Astrocyte (in vitro differentiated cells and primary cell): ENCODE data around the gene NIPSNAP2. TPM values are rescaled to one million over a fixed set of nuclear protein-coding genes. Genes with fewer than 3 reads are reported as not detected.
A peak's percentile ranks its signal among the peaks of the same experiment; 100 is the strongest.
"Not testable (repeated sequence)": the region's sequence is repeated elsewhere in the genome, so short reads cannot be mapped to it uniquely, and the experiment has no call there.

Experiments
- DNase-seq: peaks from one replicate; pipeline ENCODE4 v3.0.0-alpha.2; 2010; ENCODE audit warnings: low read depth
- FAIRE-seq: peaks from 2 replicates; lab custom pipeline; 2011; peaks lifted over from hg19 to GRCh38; lab: Jason Lieb, UNC
- H2AFZ ChIP-seq: 2 replicates; pipeline ENCODE4 v1.6.0; 2012; ENCODE audit warnings: low read depth, low read length, inconsistent platforms
- H3K27ac ChIP-seq: 2 replicates; pipeline ENCODE4 v1.5.1; 2011; ENCODE audit warnings: low read depth, low read length, inconsistent platforms
- H3K27me3 ChIP-seq: 2 replicates; pipeline ENCODE4 v1.6.0; 2011; ENCODE audit warnings: low read length, inconsistent platforms; ENCODE audit not compliant: insufficient read depth
- H3K36me3 ChIP-seq: 2 replicates; pipeline ENCODE4 v1.5.1; 2011; ENCODE audit warnings: low read length, inconsistent platforms; ENCODE audit not compliant: insufficient read depth
- H3K4me1 ChIP-seq: 2 replicates; pipeline ENCODE4 v1.5.1; 2011; ENCODE audit warnings: low read length, inconsistent platforms; ENCODE audit not compliant: insufficient read depth
- H3K4me2 ChIP-seq: 2 replicates; pipeline ENCODE4 v1.6.0; 2012; ENCODE audit warnings: low read length, inconsistent platforms
- H3K4me3 ChIP-seq: 2 replicates; pipeline ENCODE4 v1.5.1; 2011; ENCODE audit warnings: low read depth, mild to moderate bottlenecking, low read length, inconsistent platforms; ENCODE audit not compliant: insufficient read depth
- H3K79me2 ChIP-seq: 2 replicates; pipeline ENCODE4 v1.6.0; 2012; ENCODE audit warnings: mild to moderate bottlenecking, low read length, inconsistent platforms; ENCODE audit not compliant: insufficient read depth
- H3K9ac ChIP-seq: 2 replicates; pipeline ENCODE4 v1.6.0; 2012; ENCODE audit warnings: mild to moderate bottlenecking, low read length, inconsistent platforms
- H3K9me3 ChIP-seq: 2 replicates; pipeline ENCODE4 v1.5.1; 2012; ENCODE audit warnings: low read depth, mild to moderate bottlenecking, low read length, inconsistent platforms; ENCODE audit not compliant: insufficient read depth
- H4K20me1 ChIP-seq: 2 replicates; pipeline ENCODE4 v1.6.0; 2012; ENCODE audit warnings: low read length, inconsistent platforms; ENCODE audit not compliant: insufficient read depth
- H3K27ac Mint-ChIP-seq: one replicate; pipeline ENCODE4 v1.8.0; 2021; ENCODE audit warnings: mild to moderate bottlenecking, mixed read lengths; ENCODE audit not compliant: unreplicated experiment
- H3K27me3 Mint-ChIP-seq: one replicate; pipeline ENCODE4 v1.8.0; 2021; ENCODE audit warnings: low read depth, mixed read lengths; ENCODE audit not compliant: unreplicated experiment
- H3K36me3 Mint-ChIP-seq: one replicate; pipeline ENCODE4 v1.8.0; 2021; ENCODE audit warnings: low read depth, mixed read lengths; ENCODE audit not compliant: unreplicated experiment
- H3K4me1 Mint-ChIP-seq: one replicate; pipeline ENCODE4 v1.8.0; 2021; ENCODE audit warnings: low read depth, mixed read lengths; ENCODE audit not compliant: unreplicated experiment
- H3K4me3 Mint-ChIP-seq: one replicate; pipeline ENCODE4 v1.8.0; 2021; ENCODE audit warnings: mild to moderate bottlenecking, moderate library complexity, mixed read lengths; ENCODE audit not compliant: unreplicated experiment
- H3K9me3 Mint-ChIP-seq: one replicate; pipeline ENCODE4 v1.8.0; 2021; ENCODE audit warnings: mild to moderate bottlenecking, mixed read lengths; ENCODE audit not compliant: unreplicated experiment
- total RNA-seq: library from RNA; stranded (reverse); gene quantifications from 2 replicates; pipeline ENCODE4 v1.2.1, GENCODE V29; 2021
- TF ChIP-seq, protein P1 (sequence below): IDR thresholded peaks from 2 replicates; pipeline ENCODE4 v1.5.1; 2011; ENCODE audit warnings: low read depth, mild to moderate bottlenecking, inconsistent platforms, low read length, moderate library complexity; ENCODE audit not compliant: insufficient read depth

NIPSNAP2 gene
- total RNA-seq, 1 donor from 2014 or later = 33.2 TPM

DNA sequence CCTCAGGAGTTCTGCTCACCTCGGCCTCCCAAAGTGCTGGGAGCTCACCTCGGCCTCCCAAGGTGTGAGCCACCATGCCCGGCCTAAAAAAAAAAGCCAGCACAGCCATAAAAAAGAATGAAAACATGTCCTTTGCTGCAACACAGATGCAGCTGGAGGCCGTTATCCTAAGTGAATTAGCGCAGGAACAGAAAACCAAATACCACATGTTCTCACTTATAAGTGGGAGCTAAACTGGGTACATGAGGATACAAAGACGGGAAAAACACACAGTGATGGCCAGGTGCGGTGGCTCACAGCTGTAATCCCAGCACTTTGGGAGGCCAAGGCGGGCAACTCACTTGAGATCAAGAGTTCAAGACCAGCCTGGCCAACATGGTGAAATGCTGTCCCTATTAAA lies 66.0 kb downstream of the NIPSNAP2 start:
- Histone ChIP-seq H3K4me3 (no peak overlapping the region), H3K36me3 (no peaks in the 10 kb centered on the region), H3K27ac (no peak overlapping the region), H3K79me2 (peaks cover 4% of the 10 kb centered on the region), H3K9ac (no peak overlapping the region), H3K9me3 (no peaks in the 10 kb centered on the region), H4K20me1 (no peaks in the 10 kb centered on the region), H2AFZ (no peak overlapping the region), H3K4me1 (peaks cover 5% of the 10 kb centered on the region), H3K4me2 (no peak overlapping the region), H3K27me3 (no peaks in the 10 kb centered on the region)
- Mint-ChIP-seq H3K36me3 (peaks cover 13% of the 10 kb centered on the region), H3K27me3 (no peaks in the 10 kb centered on the region), H3K9me3 (no peaks in the 10 kb centered on the region), H3K4me3 (no peak overlapping the region), H3K4me1 (peaks cover 16% of the 10 kb centered on the region), H3K27ac (no peak overlapping the region)
- TF ChIP-seq, protein P1, sequence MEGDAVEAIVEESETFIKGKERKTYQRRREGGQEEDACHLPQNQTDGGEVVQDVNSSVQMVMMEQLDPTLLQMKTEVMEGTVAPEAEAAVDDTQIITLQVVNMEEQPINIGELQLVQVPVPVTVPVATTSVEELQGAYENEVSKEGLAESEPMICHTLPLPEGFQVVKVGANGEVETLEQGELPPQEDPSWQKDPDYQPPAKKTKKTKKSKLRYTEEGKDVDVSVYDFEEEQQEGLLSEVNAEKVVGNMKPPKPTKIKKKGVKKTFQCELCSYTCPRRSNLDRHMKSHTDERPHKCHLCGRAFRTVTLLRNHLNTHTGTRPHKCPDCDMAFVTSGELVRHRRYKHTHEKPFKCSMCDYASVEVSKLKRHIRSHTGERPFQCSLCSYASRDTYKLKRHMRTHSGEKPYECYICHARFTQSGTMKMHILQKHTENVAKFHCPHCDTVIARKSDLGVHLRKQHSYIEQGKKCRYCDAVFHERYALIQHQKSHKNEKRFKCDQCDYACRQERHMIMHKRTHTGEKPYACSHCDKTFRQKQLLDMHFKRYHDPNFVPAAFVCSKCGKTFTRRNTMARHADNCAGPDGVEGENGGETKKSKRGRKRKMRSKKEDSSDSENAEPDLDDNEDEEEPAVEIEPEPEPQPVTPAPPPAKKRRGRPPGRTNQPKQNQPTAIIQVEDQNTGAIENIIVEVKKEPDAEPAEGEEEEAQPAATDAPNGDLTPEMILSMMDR = no peak
- no peak for DNase-seq
- no peak for FAIRE-seq

DNA sequence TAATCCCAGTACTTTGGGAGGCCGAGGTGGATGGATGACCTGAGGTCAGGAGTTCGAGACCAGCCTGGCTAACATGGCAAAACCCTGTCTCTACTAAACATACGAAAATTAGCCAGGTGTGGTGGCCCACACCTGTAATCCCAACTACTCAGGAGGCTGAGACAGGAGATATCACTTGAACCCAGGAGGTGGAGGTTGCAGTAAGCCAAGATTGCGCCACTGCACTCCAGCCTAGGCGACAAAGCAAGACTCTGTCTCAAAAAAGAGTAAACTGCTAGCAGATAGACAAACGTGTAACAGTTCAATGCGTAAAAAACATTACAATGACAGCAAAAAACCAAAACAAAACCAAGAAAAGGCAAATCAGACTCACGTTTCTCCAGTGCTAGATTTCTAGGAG lies 67.2 kb downstream of the NIPSNAP2 start:
- not testable (repeated sequence) for H3K9ac ChIP-seq, H2AFZ ChIP-seq, FAIRE-seq, H3K4me1 ChIP-seq, H3K9me3 Mint-ChIP-seq, H3K9me3 ChIP-seq, H4K20me1 ChIP-seq, H3K27me3 ChIP-seq, H3K4me2 ChIP-seq, H3K36me3 ChIP-seq, H3K79me2 ChIP-seq, H3K27ac Mint-ChIP-seq, DNase-seq, H3K4me3 ChIP-seq, H3K27ac ChIP-seq, H3K27me3 Mint-ChIP-seq
- H3K4me1 Mint-ChIP-seq = peaks cover 15% of the 10 kb centered on the region
- peak overlapping the region; percentile 96 for H3K4me3 Mint-ChIP-seq
- peaks cover 10% of the 10 kb centered on the region for H3K36me3 Mint-ChIP-seq

DNA sequence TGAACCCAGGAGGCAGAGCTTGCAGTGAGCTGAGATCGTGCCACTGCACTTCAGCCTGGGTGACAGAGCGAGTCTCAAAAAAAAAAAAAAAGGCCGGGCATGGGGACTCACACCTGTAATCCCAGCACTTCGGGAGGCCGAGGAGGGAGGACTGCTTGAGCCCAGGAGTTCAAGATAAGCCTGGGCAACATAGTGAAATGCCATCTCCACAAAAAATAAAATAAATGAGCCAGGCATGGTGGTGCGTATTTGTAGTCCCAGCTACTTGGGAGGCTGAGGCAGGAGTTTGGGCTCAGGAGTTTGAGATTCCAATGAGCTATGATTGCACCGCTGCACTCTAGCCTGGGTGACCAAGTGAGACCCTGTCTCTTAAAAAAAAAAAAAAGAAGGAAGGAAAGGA lies 68.2 kb downstream of the NIPSNAP2 start:
- H3K27me3 ChIP-seq, H3K27ac Mint-ChIP-seq, H2AFZ ChIP-seq, H3K9me3 ChIP-seq, H3K4me3 ChIP-seq, H3K79me2 ChIP-seq, H3K9me3 Mint-ChIP-seq, FAIRE-seq, H3K4me1 ChIP-seq, H3K9ac ChIP-seq, H3K27ac ChIP-seq, H3K4me2 ChIP-seq, H3K27me3 Mint-ChIP-seq, H3K36me3 ChIP-seq, H4K20me1 ChIP-seq, H3K36me3 Mint-ChIP-seq, DNase-seq: not testable (repeated sequence)
- H3K4me1 Mint-ChIP-seq = peaks cover 14% of the 10 kb centered on the region
- peak overlapping the region; percentile 96 for H3K4me3 Mint-ChIP-seq
